ENCODE measurements around the gene VPS50.

VPS50 gene, protein sequence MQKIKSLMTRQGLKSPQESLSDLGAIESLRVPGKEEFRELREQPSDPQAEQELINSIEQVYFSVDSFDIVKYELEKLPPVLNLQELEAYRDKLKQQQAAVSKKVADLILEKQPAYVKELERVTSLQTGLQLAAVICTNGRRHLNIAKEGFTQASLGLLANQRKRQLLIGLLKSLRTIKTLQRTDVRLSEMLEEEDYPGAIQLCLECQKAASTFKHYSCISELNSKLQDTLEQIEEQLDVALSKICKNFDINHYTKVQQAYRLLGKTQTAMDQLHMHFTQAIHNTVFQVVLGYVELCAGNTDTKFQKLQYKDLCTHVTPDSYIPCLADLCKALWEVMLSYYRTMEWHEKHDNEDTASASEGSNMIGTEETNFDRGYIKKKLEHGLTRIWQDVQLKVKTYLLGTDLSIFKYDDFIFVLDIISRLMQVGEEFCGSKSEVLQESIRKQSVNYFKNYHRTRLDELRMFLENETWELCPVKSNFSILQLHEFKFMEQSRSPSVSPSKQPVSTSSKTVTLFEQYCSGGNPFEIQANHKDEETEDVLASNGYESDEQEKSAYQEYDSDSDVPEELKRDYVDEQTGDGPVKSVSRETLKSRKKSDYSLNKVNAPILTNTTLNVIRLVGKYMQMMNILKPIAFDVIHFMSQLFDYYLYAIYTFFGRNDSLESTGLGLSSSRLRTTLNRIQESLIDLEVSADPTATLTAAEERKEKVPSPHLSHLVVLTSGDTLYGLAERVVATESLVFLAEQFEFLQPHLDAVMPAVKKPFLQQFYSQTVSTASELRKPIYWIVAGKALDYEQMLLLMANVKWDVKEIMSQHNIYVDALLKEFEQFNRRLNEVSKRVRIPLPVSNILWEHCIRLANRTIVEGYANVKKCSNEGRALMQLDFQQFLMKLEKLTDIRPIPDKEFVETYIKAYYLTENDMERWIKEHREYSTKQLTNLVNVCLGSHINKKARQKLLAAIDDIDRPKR

DNA sequence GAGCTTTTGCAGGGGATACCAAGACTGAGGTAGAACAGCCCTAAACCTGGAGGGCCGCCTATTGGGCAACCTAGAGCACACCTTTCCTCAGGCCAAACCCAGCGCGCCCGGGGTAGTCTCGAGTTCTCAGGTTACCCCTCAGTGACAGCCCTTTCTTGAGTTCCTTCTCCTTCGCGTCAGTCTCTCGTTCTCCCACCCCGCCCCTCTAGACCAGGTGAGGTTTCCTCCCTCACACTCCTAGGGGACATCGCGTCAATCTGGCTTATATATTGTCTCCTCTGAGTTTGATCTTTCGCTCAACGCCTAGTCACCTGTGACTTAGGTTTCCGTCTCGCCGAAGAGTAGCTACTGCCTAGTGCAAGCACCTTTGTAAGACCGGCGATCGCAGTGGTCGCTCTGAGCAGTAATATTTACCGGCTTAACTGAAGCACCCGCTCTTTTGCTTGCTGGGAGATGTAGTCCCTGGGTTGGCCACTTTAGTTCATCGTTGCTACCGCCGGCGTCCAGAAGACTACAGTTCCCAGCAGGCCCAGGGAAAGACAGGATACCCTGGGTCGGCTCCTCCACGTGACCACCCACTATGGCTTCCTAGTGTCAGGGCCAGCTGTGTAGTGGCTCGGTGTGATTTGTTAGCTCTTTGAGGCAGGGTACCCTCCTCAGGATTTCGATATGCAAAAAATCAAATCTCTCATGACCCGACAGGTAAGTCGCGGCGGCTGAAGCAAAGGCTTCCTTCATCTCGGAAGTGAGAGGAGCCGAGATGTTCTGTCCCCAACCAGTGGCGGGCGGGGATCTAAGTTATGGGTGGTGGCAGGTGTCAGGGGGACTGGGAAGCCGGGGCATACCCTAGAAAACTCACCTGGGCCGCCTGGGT, at the start of gene VPS50:
VPS50 (plus strand) TSS at position 568 of the 874 bp plus-strand sequence; CDS start at position 670, 102 bp downstream.
- peak; percentile 71 to 89 for DNase-seq (ENCODE audit: low read depth in 2 of 2)

DNA sequence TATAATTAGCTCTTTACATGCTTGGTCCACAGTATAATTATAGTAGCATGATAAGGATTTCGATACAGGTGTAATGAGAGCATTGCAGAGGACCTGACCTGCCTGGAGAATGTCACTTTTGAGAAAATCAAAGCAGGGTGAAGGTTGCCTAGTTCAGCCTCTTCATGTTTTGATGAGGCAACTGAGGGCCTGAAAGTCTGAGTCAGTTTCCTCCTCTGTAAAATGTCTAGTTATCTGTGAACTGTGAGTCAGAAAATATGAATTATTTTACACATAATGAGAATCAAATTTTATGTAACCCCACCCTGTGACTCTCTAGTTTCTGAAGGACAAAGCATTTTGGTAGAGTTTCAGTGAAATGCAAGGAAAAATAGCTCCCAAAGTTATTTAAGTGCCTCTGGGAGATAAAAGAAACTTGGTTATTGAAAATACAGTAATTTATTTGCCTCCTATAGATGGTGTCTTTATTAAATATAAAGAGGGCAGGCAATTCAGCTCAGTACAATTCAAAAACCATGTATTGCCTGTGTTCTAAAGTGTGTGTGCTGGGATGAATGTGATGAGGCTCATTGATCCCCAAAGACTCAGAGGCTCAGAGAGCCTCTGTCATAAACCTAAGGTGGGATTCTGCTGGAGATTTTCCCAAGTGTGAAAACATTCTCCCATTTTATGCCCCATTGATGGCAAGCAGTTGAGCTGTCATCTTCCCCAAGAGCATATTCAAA, 46.7 kb upstream of the VPS50 start:
- DNase-seq (ENCODE audit: low read depth in 2 of 2), result no peak

- DNase-seq (ENCODE audit: low read depth in 2 of 2), result no peak
Measured at GRCh38 chr7:93188870-93189634, 43.1 kb upstream of the VPS50 start.

- no peak for DNase-seq (ENCODE audit: low read depth in 2 of 2)
Measured at GRCh38 chr7:93194386-93194785, 37.8 kb upstream of the VPS50 start.

- DNase-seq (ENCODE audit: low read depth in 2 of 2), result no peak
Measured at GRCh38 chr7:93196336-93196735, 35.8 kb upstream of the VPS50 start.

GRCh38 chr7:93198472-93198871, 33.7 kb upstream of the VPS50 start:
- DNase-seq (ENCODE audit: low read depth in 2 of 2), result no peak

GRCh38 chr7:93202594-93203250, 29.4 kb upstream of the VPS50 start:
- DNase-seq (ENCODE audit: low read depth in 2 of 2), result no peak

DNA sequence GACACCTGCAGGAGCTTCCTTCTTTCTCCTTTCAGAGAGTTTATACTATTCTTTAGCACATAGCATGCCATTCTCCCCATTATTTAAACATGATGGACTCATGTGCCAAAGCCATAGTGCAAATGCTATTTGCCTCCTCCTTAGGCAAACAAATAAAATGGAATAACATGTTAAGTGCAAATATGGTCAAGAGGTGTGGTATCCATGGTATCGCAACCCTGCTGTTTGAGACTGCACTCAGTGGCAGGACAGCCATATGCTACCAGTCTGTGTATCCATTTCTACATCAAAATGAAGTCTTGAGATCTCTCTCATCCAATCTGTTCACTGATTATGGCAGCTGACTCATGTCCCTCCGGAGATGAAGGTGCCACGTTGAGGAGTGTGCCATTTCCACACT, 28.7 kb upstream of the VPS50 start:
- no peak for DNase-seq (ENCODE audit: low read depth in 2 of 2)

DNA sequence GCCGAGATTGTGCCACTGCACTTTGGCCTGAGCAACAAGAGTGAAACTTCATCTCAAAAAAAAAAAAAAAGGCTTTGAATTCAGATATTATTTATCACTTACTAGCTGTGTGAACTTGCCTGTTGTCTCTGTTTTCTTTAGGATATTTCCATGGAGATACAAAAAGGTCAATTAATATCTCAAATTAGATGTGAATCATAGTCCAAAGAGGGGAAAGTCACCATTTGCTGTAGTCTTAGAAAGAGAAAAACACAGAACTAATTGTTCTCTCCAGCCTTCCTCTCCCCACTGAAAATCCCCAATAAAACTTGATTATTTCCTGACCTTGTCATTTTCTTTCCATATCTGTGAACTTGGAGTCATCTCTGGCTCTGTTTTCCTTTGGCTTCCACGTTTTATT, 27.1 kb upstream of the VPS50 start:
- no peak for DNase-seq (ENCODE audit: low read depth in 2 of 2)

DNA sequence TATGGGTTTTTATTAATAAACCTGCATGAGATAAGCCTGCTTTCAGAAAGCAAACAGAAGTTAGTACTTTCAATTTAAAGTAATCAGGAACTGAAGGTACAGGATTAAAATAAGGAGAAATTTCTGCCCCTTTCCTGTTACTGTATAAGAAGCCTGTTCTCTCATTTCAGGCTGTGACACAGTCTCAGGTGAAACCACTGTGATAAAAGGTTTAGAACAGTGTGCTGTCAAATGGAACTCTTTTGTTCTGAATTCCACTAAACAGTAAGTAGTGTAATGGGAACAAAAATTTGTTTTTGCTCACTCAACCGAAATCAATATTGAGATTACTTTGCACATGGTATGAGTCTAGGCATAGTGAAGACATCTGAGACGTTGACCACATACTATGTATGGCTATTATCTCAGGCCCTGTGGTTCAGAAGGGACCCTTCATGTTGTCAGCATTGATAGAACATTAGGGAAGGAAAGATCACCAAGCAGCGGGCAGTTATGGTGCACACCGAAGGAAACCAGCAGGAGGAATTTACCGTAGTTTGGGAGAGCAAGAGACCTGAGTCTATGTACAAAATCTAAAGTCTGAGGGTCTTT, 20.8 kb upstream of the VPS50 start:
- no peak for DNase-seq (ENCODE audit: low read depth in 2 of 2)

DNA sequence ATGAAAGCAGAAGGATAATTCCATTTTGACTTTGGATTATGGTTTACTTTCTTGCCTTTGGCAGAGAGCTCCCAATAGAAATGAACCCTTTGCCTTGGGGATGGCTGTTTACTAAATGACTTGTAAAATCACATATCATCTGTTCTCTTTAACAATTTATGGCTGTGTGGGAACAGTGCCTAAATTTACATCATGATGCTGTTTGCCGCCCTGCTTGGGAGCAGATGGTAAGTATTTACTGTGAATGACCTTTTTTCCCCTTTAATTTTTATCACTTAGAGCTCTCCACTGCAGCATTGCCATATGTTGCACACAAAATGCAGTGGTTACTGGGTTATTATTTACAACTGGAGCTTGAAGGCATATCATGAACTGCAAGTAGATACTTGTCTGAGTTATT, 19.3 kb upstream of the VPS50 start:
- no peak for DNase-seq (ENCODE audit: low read depth in 2 of 2)

GRCh38 chr7:93218997-93219827, 13.0 kb upstream of the VPS50 start:
- no peak for DNase-seq (ENCODE audit: low read depth in 2 of 2)

- no peak for DNase-seq (ENCODE audit: low read depth in 2 of 2)
Measured at GRCh38 chr7:93219868-93220267, 12.3 kb upstream of the VPS50 start.

DNA sequence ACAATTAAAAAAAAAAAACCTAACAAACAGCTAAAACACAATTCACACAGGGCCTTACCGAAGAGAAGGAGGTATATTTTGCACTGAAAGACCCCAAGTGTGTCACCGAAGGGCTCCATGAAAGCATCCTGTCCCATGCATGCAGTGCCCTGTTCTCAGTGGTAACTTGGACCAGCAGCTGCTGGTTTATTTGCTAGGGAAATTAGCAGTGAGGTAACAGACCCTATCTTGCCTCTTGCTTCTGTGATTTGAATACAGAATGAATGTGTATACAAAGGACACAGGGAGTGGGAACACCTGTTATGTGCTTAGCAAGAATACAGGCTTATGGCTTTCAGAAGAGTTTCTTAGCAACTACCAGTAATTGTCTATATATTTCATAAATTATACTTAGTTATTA, 5.9 kb upstream of the VPS50 start, which contains the start of gene HEPACAM2:
HEPACAM2 (minus strand) TSS at position 160 of the 400 bp plus-strand sequence.
- no peak for DNase-seq (ENCODE audit: low read depth in 2 of 2)

- no peak for DNase-seq (ENCODE audit: low read depth in 2 of 2)
Measured at GRCh38 chr7:93228302-93228701, 3.9 kb upstream of the VPS50 start.

- DNase-seq (ENCODE audit: low read depth in 2 of 2), result no peak
Measured at GRCh38 chr7:93231259-93231658, 907 bp upstream of the VPS50 start.

DNA sequence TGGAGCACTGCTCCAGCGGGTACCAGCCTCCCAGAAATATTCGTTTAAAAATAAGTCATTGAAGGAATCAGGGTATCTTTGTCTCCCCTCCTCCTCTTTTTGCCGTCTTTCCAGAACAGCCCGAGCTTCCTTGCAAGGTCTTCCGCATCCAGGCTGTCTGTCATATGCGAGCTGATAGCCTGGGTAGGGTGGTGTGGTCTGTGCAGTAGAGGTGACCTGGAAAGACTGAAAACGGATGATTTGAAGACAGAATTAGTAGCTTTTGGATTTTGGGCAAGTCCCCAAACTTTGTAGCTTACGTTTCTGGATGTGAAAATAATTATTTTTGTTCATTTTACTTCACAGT, 480 bp downstream of the VPS50 start:
- no peak for DNase-seq (ENCODE audit: low read depth in 2 of 2)

DNA sequence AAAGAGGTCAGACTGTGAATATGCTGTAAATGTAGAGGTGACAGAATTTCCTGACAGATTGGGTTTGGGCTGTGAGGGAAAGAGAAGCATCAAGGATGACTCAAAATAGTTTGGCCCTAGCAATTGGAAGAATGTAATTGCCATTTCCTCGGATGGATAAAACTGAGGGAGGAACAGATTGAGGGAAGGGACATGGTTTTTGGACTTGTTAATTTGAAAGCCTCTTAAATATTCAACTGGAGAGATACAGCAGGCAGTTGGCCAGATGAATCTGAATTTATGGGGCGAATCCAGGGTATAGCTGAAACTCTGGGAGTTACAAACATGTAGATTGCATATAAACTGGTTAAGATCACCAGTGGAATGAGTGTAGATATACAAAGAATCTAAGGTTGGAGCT, 3.4 kb downstream of the VPS50 start:
- no peak for DNase-seq (ENCODE audit: low read depth in 2 of 2)
